Psoas muscle (tissue), 8 donors: ENCODE data around the gene SLC26A8. TPM values are rescaled to one million over a fixed set of nuclear protein-coding genes. Genes with fewer than 3 reads are reported as not detected.
"Not testable (repeated sequence)": the region's sequence is repeated elsewhere in the genome, so short reads cannot be mapped to it uniquely, and the experiment has no call there.

Experiments
- ATAC-seq, 4 donors: fragments of 200-7000 bp; cut with Tn5 transposase; one replicate each; pipeline ENCODE4 v1.9.1; 2020; ENCODE audit warnings: moderate library complexity in 3 of 4, mild to moderate bottlenecking in 2 of 4
- DNase-seq, 2 donors: peaks; one replicate each; pipeline ENCODE4 v3.0.0-alpha.2; 2020
- H3K27ac ChIP-seq: fragments of 200-600 bp; one replicate; pipeline ENCODE4 v1.8.0; 2022
- H3K27me3 ChIP-seq, 3 donors: fragments of 200-600 bp in 1 of 3; one replicate each; pipeline versions ENCODE4 v1.6.1 to v1.8.0; 2013 to 2022; ENCODE audit warnings: low read length in 2 of 3, mild to moderate bottlenecking in 2 of 3, moderate library complexity in 1 of 3; ENCODE audit not compliant: insufficient read depth in 3 of 3
- H3K36me3 ChIP-seq, 2 donors: fragments of 200-600 bp in 1 of 2; one replicate each; pipeline versions ENCODE4 v1.6.1 to v1.8.0; 2013 to 2022; ENCODE audit warnings: low read depth in 1 of 2, mild to moderate bottlenecking in 1 of 2, moderate library complexity in 1 of 2; ENCODE audit not compliant: insufficient read depth in 1 of 2
- H3K4me1 ChIP-seq: fragments of 200-600 bp; one replicate; pipeline ENCODE4 v1.8.0; 2022
- H3K4me3 ChIP-seq: fragments of 200-600 bp; one replicate; pipeline ENCODE4 v1.8.0; 2022; ENCODE audit warnings: mild to moderate bottlenecking
- H3K9me3 ChIP-seq: fragments of 200-600 bp; one replicate; pipeline ENCODE4 v1.8.0; 2022
- CTCF ChIP-seq: fragments of 200-600 bp; IDR thresholded peaks from one replicate; pipeline ENCODE4 v1.8.0; 2022; ENCODE audit warnings: antibody characterized with exemption
- WGBS, 3 donors: extraction: QIAGEN DNeasy Blood & Tissue Kit; methylation state at CpG; one replicate each; pipeline versions ENCODE4 v1.1.6 to v1.1.7; 2013; 5-methylcytosine and 5-hydroxymethylcytosine counted together
- intact Hi-C, 2 donors: fragments of 100-400 bp; cut with DNase I; formaldehyde crosslinking; loops; one replicate each; pipeline versions ENCODE4 v1.11.0 to v1.14.2; 2022
- polyA plus RNA-seq, 3 donors: library from polyadenylated mRNA; stranded (reverse); fragments of 200-250 nt; gene quantifications; one replicate each; pipeline ENCODE4 v1.2.3, GENCODE V29; 2013
- total RNA-seq, 4 donors: library from RNA; stranded (reverse); fragmentation: NEBNext Ultra II Directional in 2 of 4; extraction: Animal tissue kit (Norgen Biotek cat#: 25700) in 2 of 4; gene quantifications; one replicate each; pipeline versions ENCODE4 v1.2.1 to v1.2.4, GENCODE V29; 2021 to 2023
- donor health status: healthy with polysubstance abuse.
- donor health status: DM: no; HTN: no; CAD: no; lungs with moderate emphysema.
- donor health status: Bipolar disorder and iron deficiency.
- donor health status: healthy.
- donor health status: DM: yes; HTN: yes; CAD: no.
- donor health status: DM: no; HTN: no; CAD: no.
- donor health status: DM: no; HTN: no; CAD: no.
- donor health status: DM: yes; HTN: yes; CAD: no.

Gene SLC26A8
- total and polyA plus RNA-seq, 7 donors, result 0.04 to 0.15 TPM; not detected in 5

GRCh38 chr6:35935469-35935868, 89.0 kb downstream of the SLC26A8 start:
- H3K9me3 ChIP-seq, result no peaks in the 10 kb centered on the region
- 51 to 62% (median 55%) methylated on average over 5 of the region's 5 CpGs for WGBS, 3 donors
- no peak for TF ChIP-seq CTCF
- H3K27me3 ChIP-seq, result no peaks in the 10 kb centered on the region
- no peak for DNase-seq
- no peak overlapping the region for H3K4me3 ChIP-seq
- H3K4me1 ChIP-seq, result no peaks in the 10 kb centered on the region
- no peak overlapping the region for H3K27ac ChIP-seq
- ATAC-seq, result no peak
- intact Hi-C loops, result no loop called here
- no peaks in the 10 kb centered on the region for H3K36me3 ChIP-seq

DNA sequence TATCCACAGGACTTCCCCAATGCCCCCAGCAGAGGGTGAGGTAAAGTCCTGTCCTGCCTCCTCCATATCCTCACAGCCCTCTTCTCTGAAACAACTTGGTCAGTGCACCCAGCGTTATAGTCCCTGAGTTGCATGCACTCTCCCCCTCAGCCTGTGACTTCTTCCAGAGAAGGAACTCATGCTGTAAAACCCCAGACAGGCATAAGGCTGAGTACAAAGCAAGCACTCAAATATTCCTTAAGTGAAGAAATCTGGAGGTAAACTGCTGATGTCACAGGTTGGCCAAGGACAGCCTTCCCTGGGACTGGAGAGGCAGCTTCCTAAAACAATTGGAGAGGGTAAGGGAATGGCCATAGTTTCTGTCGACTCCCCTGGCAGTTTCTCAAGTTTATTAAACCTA, 90.6 kb downstream of the SLC26A8 start:
- no peak for DNase-seq

GRCh38 chr6:35931873-35932272, 92.6 kb downstream of the SLC26A8 start:
- H3K4me3 ChIP-seq, H3K27me3 ChIP-seq, H3K36me3 ChIP-seq, H3K9me3 ChIP-seq, ATAC-seq, DNase-seq, H3K4me1 ChIP-seq, H3K27ac ChIP-seq, intact Hi-C loops: not testable (repeated sequence)
- WGBS, 3 donors, result 68 to 73% (median 71%) methylated on average over 9 to 10 of the region's 10 CpGs

More for the DNA sequence above, 90.6 kb downstream of the SLC26A8 start:
- Histone ChIP-seq H3K4me3 (no peak overlapping the region), H3K9me3 (no peaks in the 10 kb centered on the region), H3K27me3 (no peaks in the 10 kb centered on the region), H3K27ac (no peak overlapping the region), H3K4me1 (no peaks in the 10 kb centered on the region), H3K36me3 (no peaks in the 10 kb centered on the region)
- no peak for TF ChIP-seq CTCF
- WGBS, 3 donors, result 41 to 46% (median 41%) methylated on average over 2 of the region's 2 CpGs
- intact Hi-C loops, result no loop called here
- no peak for ATAC-seq

DNA sequence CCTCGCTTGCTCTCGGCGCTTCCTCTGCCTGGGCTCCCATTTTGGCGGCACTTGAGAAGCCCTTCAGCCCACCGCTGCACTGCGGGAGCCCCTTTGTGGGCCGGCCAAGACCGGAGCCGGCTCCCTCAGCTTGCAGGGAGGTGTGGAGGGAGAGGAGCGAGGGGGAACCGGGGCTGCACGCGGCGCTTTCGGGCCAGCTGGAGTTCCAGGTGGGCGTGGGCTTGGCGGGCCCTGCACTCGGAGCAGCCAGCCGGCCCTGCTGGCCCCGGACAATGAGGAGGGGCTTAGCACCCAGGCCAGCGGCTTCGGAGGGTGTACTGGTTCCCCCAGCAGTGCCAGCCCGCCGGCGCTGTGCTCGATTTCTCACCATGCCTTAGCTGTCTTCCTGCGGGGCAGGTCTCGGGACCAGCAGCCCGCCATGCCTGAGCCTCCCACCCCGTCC, 93.3 kb downstream of the SLC26A8 start:
- DNase-seq (peak in 1 of 2 donors; percentile 13), ATAC-seq (no peak)
- H3K4me1 ChIP-seq, result no peaks in the 10 kb centered on the region
- H3K9me3 ChIP-seq, result no peaks in the 10 kb centered on the region
- no peaks in the 10 kb centered on the region for H3K36me3 ChIP-seq
- H3K4me3 ChIP-seq, result no peak overlapping the region
- H3K27ac ChIP-seq, result no peak overlapping the region
- WGBS, 3 donors, result 86 to 89% (median 88%) methylated on average over 25 to 30 of the region's 30 CpGs
- no peak for TF ChIP-seq CTCF
- H3K27me3 ChIP-seq, result no peaks in the 10 kb centered on the region
- intact Hi-C loops, result no loop called here

GRCh38 chr6:35929601-35930000, 94.8 kb downstream of the SLC26A8 start:
- DNase-seq (no peak), ATAC-seq (no peak)
- WGBS, 3 donors, result 82 to 97% (median 94%) methylated on average over 1 of the region's 1 CpG
- Histone ChIP-seq H3K4me1 (no peaks in the 10 kb centered on the region), H3K27ac (no peak overlapping the region), H3K9me3 (no peaks in the 10 kb centered on the region), H3K4me3 (no peak overlapping the region), H3K36me3 (no peaks in the 10 kb centered on the region), H3K27me3 (no peaks in the 10 kb centered on the region)
- intact Hi-C loops, result loop anchor here in 1 of 2 donors (10.0 kb wide), 1 partner anchor 165 kb away; no protein-coding TSS in a partner anchor
- TF ChIP-seq CTCF, result no peak
